ENCODE data around the gene CTTN. TPM values are rescaled to one million over a fixed set of nuclear protein-coding genes. Genes with fewer than 3 reads are reported as not detected.

CTTN gene
- total and polyA plus RNA-seq, 9 of the 15 experiments (the other 6 are each of a cell fraction or from before 2014, with no cell fraction given) = 9.9 to 158 (median 99.7) TPM

DNA sequence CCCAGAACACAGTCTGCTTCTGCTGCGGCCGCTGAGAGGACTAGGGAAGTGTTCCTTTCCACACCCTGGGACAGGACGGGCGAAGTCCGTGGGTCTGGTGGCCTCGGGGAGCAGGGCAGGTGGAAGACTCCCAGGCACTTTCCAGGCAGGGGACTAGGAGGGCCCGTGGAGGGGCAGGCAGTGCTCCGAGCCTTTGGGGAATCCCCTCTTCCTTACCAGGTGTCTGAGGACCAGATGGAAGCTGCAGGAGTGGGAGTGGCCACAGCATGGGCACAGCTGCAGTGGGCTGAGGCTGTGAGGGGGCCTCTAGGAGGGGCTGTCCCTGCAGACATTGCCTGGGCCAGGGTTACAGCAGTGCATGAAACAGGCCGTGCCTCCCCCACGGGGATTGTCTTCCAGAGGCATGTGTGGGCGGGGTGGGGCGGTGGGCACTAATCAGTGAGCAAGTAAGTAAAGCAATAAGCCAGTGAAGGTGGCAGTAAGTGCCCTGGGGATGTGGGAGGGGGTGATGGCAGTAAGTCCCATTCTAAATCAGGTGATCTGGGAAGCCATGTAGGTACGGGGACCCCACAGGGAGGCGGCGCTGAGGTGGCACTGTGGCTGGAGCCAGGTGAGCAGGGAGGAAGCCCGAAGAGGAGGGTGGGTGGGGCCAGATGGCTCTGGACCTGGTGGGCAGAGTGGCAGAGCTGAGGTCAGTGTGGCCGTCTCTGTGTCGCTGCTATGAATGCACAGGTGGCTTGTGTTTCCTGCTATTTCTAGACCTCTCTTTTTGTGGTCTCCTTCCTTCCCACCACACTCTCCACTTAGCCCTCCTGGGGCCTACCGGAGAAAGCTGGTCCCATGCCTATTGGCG is 66.4 kb downstream of the CTTN start:
- Histone ChIP-seq H4K20me1 (replicated peaks; ENCODE audit: control insufficient read depth, insufficient read depth, low read length) (no peaks in the 10 kb centered on the region), H3K27ac (ENCODE audit: extremely low read depth, low read depth, low read length) (no peak overlapping the region), H3K27me3 (ENCODE audit: control insufficient read depth in 2 of 2, insufficient read depth in 2 of 2, low read length in 2 of 2) (peaks cover 10 to 29% of the 10 kb centered on the region in 2 experiments; a peak in 4 of 5 replicates), H3K4me1 (replicated peaks in 1 of 2; ENCODE audit: control insufficient read depth in 2 of 2, insufficient read depth in 2 of 2, low read length in 2 of 2) (peaks cover 0 to 21% of the 10 kb centered on the region in 2 experiments; a peak in 2 of 5 replicates), H3K36me3 (ENCODE audit: control insufficient read depth, insufficient read depth, low read length) (no peaks in the 10 kb centered on the region; the same call in 2 of the 3 replicates), H2AFZ (ENCODE audit: low read depth, low read length) (no peak overlapping the region), H3K79me2 (ENCODE audit: control insufficient read depth, insufficient read depth, low read length) (no peaks in the 10 kb centered on the region), H3K9me3 (replicated peaks; ENCODE audit: control insufficient read depth, insufficient read depth, low read depth, low read length) (peaks cover 5% of the 10 kb centered on the region; the same call in 1 of the 2 replicates), H3K9ac (ENCODE audit: insufficient read depth in 1 of 2, low read depth in 2 of 2, low read length in 2 of 2) (no peak overlapping the region), H3K4me2 (ENCODE audit: insufficient read depth, low read length) (no peak overlapping the region), H3K9me1 (ENCODE audit: control insufficient read depth, insufficient read depth, low read length) (no peaks in the 10 kb centered on the region), H3K4me3 (no peak overlapping the region)
- WGBS (ENCODE audit: insufficient coverage, low coverage, missing lambda C conversion rate) = 2% methylated on average over 18 of the region's 20 CpGs
- no TSS peak for BruUV-seq (replicated peaks)
- POLR2A ChIA-PET = interaction anchor here (0.7 kb wide), 2 partner anchors 21 to 72 kb away, joined by 3 read pairs; no protein-coding TSS in a partner anchor
- CTCF ChIA-PET (ENCODE audit: low intra/inter-chr PET ratio) = no interaction called here
- FAIRE-seq (no peak), ATAC-seq (no peak), DNase-seq (ENCODE audit: extremely low read depth in 1 of 4, low spot score in 3 of 4) (no peak)
- TF ChIP-seq PTTG1 (tag; IDR thresholded peaks at IDR 0.05; ENCODE audit: low read depth) (no peak), ELF2 (CRISPR knock-in tag; IDR thresholded peaks at IDR 0.05) (no peak), NR3C1 (CRISPR knock-in tag; IDR thresholded peaks at IDR 0.05) (no peak), BCL6 (CRISPR knock-in tag; IDR thresholded peaks at IDR 0.05) (no peak)
- in situ Hi-C loops (cut with MboI) = no loop called here
- intact Hi-C loops (cut with micrococcal nuclease) = loop anchor here (5.0 kb wide), 1 partner anchor 293 kb away; no protein-coding TSS in a partner anchor

DNA sequence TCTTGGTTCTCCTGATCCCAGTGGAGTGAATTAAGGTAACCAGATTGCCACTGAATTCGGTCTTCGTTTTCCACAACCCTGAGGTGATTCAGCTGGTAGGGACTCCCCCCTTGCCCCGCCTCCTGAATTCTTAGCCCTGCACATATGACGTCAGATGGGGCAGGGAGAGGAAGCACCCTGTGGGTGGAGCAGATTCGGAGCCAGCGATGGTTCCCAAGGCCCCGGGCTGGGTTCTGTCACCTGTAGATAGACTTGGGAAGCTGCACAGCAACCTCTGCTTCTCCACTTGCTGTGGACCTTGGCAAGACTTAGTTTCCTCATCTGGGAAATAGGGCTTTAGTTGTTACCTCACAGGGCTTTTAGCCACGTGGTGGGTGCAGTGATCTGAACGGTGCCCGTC is 67.8 kb downstream of the CTTN start:
- peak; percentile 43; the same call in 1 of the 3 replicates for ATAC-seq
- FAIRE-seq = no peak
- peak in 3 of 4 experiments; percentile 25 to 30 (median 25) for DNase-seq (ENCODE audit: extremely low read depth in 1 of 4, low spot score in 3 of 4)
- Histone ChIP-seq H3K27ac (ENCODE audit: extremely low read depth, low read depth, low read length) (no peak overlapping the region), H3K4me2 (ENCODE audit: insufficient read depth, low read length) (no peak overlapping the region), H3K36me3 (ENCODE audit: control insufficient read depth, insufficient read depth, low read length) (no peaks in the 10 kb centered on the region; the same call in 2 of the 3 replicates), H3K9me1 (ENCODE audit: control insufficient read depth, insufficient read depth, low read length) (no peaks in the 10 kb centered on the region), H3K79me2 (ENCODE audit: control insufficient read depth, insufficient read depth, low read length) (no peaks in the 10 kb centered on the region), H3K9ac (ENCODE audit: insufficient read depth in 1 of 2, low read depth in 2 of 2, low read length in 2 of 2) (no peak overlapping the region), H3K4me1 (replicated peaks in 1 of 2; ENCODE audit: control insufficient read depth in 2 of 2, insufficient read depth in 2 of 2, low read length in 2 of 2) (peaks cover 3 to 16% of the 10 kb centered on the region in 2 experiments; a peak in 3 of 5 replicates), H2AFZ (ENCODE audit: low read depth, low read length) (no peak overlapping the region), H3K4me3 (no peak overlapping the region), H3K9me3 (replicated peaks; ENCODE audit: control insufficient read depth, insufficient read depth, low read depth, low read length) (peaks cover 5% of the 10 kb centered on the region; the same call in 1 of the 2 replicates), H4K20me1 (replicated peaks; ENCODE audit: control insufficient read depth, insufficient read depth, low read length) (no peaks in the 10 kb centered on the region), H3K27me3 (ENCODE audit: control insufficient read depth in 2 of 2, insufficient read depth in 2 of 2, low read length in 2 of 2) (peaks cover 10 to 16% of the 10 kb centered on the region in 2 experiments; a peak in 4 of 5 replicates)
- no TSS peak for BruUV-seq (replicated peaks)
- intact Hi-C loops (cut with micrococcal nuclease) = loop anchor here (5.0 kb wide), 1 partner anchor 291 kb away; no protein-coding TSS in a partner anchor
- ChIA-PET POLR2A (no interaction called here), CTCF (ENCODE audit: low intra/inter-chr PET ratio) (no interaction called here)
- 4% methylated on average over 10 of the region's 10 CpGs for WGBS (ENCODE audit: insufficient coverage, low coverage, missing lambda C conversion rate)
- in situ Hi-C loops (cut with MboI) = no loop called here
- TF ChIP-seq ATF1 (CRISPR knock-in tag; IDR thresholded peaks at IDR 0.05) (no peak), ATF1 (tag; IDR thresholded peaks at IDR 0.05) (0 out of 2 replicates have a peak, but pooled peaks have one; percentile 11), JUND (IDR thresholded peaks at IDR 0.05; ENCODE audit: borderline replicate concordance, low read depth, low read length) (0 out of 2 replicates have a peak, but pooled peaks have one; percentile 26), JUND (tag; IDR thresholded peaks at IDR 0.05; ENCODE audit: borderline replicate concordance, low read depth, low read length) (no peak; the same call in 2 of the 3 replicates), ZNF408 (CRISPR knock-in tag; IDR thresholded peaks at IDR 0.05; ENCODE audit: low read depth) (no peak), ATF7 (IDR thresholded peaks at IDR 0.05) (peak; percentile 63; the same call in 1 of the 2 replicates), ZNF316 (IDR thresholded peaks at IDR 0.05) (peak; percentile 12; the same call in 1 of the 2 replicates), MTF1 (CRISPR knock-in tag; IDR thresholded peaks at IDR 0.05; ENCODE audit: borderline replicate concordance) (no peak), CREM (IDR thresholded peaks at IDR 0.05; ENCODE audit: low read depth) (peak; percentile 64)
- TF ChIP-seq, protein P1, sequence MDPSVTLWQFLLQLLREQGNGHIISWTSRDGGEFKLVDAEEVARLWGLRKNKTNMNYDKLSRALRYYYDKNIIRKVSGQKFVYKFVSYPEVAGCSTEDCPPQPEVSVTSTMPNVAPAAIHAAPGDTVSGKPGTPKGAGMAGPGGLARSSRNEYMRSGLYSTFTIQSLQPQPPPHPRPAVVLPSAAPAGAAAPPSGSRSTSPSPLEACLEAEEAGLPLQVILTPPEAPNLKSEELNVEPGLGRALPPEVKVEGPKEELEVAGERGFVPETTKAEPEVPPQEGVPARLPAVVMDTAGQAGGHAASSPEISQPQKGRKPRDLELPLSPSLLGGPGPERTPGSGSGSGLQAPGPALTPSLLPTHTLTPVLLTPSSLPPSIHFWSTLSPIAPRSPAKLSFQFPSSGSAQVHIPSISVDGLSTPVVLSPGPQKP (CRISPR knock-in tag; IDR thresholded peaks at IDR 0.05) = no peak

Measured in K562 (cell line).